ENCODE measurements around the gene AGBL4. TPM values are rescaled to one million over a fixed set of nuclear protein-coding genes. Genes with fewer than 3 reads are reported as not detected.

The AGBL4 gene
- polyA plus RNA-seq, 1 experiment, result not detected

- ChIA-PET POLR2A (no interaction called here), CTCF (no interaction called here)
- TF ChIP-seq, protein P1, sequence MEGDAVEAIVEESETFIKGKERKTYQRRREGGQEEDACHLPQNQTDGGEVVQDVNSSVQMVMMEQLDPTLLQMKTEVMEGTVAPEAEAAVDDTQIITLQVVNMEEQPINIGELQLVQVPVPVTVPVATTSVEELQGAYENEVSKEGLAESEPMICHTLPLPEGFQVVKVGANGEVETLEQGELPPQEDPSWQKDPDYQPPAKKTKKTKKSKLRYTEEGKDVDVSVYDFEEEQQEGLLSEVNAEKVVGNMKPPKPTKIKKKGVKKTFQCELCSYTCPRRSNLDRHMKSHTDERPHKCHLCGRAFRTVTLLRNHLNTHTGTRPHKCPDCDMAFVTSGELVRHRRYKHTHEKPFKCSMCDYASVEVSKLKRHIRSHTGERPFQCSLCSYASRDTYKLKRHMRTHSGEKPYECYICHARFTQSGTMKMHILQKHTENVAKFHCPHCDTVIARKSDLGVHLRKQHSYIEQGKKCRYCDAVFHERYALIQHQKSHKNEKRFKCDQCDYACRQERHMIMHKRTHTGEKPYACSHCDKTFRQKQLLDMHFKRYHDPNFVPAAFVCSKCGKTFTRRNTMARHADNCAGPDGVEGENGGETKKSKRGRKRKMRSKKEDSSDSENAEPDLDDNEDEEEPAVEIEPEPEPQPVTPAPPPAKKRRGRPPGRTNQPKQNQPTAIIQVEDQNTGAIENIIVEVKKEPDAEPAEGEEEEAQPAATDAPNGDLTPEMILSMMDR (IDR thresholded peaks at IDR 0.05; ENCODE audit: low read depth, low read length), result no peak
- Histone ChIP-seq H3K27ac (ENCODE audit: low read depth, low read length) (no peak overlapping the region), H3K27me3 (ENCODE audit: control insufficient read depth, insufficient read depth, low read length) (no peaks in the 10 kb centered on the region), H3K9me3 (ENCODE audit: control insufficient read depth, insufficient read depth, low read length) (no peaks in the 10 kb centered on the region), H3K4me3 (ENCODE audit: low read depth, low read length) (no peak overlapping the region)
- DNase-seq (ENCODE audit: low read depth, low spot score), result no peak
These were observed 1273.6 kb downstream of the AGBL4 start for GRCh38 chr1:48750109-48750508.

DNA sequence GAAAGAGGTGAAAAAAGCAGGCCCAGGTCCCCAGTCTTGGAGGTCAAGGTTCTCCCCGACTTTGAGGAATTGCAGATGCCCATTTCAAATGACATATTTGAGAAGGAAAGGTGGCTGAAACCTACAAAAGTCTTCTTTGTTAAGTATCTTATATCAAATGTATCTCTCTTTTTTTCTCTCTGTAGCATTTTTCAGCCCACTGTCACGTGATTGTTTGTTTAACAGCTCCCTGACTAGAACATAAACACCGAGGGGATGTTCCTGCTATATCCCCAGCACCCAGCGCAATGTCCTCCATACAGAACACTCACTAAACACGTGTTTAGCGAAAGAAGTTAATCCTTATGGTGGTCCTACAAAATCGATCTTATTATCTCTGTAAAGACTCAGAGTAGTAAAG, 1274.7 kb downstream of the AGBL4 start:
- POLR2A ChIA-PET, result no interaction called here
- Histone ChIP-seq H3K4me3 (ENCODE audit: low read depth, low read length) (no peak overlapping the region), H3K9me3 (ENCODE audit: control insufficient read depth, insufficient read depth, low read length) (no peaks in the 10 kb centered on the region), H3K27me3 (ENCODE audit: control insufficient read depth, insufficient read depth, low read length) (no peaks in the 10 kb centered on the region), H3K27ac (ENCODE audit: low read depth, low read length) (no peak overlapping the region)
- no peak for DNase-seq (ENCODE audit: low read depth, low spot score)
- TF ChIP-seq, protein P1 (IDR thresholded peaks at IDR 0.05; ENCODE audit: low read depth, low read length), result no peak
- CTCF ChIA-PET, result interaction anchor here (0.5 kb wide), 1 partner anchor 62 kb away, joined by 4 read pairs; no protein-coding TSS in a partner anchor

DNA sequence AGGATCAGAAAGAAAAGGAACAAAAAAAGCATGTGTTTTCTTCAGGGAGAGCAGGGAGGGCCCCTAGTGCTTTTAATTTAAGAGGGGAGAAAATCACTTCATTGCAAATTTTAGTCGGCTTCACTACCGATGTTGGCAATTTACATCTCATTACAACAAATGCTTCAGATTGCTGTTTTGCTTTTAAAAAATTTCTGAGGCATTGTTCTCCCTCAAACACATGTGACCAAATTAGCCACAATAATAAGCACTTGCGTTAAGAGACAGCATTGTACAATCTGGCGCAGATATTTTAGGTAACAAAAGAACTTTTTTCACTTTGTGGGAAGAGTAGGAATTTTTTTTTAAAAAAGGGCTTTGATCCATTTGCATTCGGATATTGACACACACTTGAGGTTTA, 1276.8 kb downstream of the AGBL4 start:
- ChIA-PET CTCF (interaction anchor here (1.0 kb wide), 1 partner anchor 69 kb away, joined by 3 read pairs; no protein-coding TSS in a partner anchor), POLR2A (no interaction called here)

DNA sequence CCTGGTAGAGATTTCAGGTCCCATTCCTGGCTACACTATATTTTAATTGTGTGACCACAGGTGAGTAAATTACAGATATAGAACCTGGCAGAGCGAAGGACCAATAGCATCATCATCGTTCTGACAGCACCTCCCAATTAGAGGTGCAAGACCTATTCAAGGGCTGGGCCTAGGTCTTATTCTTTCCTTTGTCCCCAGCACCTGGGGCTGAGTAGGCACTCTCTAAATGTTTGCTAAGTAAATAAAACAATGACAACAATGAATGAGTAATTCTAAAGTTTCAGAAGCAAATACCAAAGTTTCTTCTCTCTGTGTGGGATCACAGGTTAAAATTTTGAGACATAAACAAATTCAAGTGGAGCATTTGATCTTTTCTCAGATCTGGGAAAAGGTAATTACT, 1279.7 kb downstream of the AGBL4 start:
- Histone ChIP-seq H3K4me3 (ENCODE audit: low read depth, low read length) (no peak overlapping the region), H3K27ac (ENCODE audit: low read depth, low read length) (no peak overlapping the region), H3K27me3 (ENCODE audit: control insufficient read depth, insufficient read depth, low read length) (no peaks in the 10 kb centered on the region), H3K9me3 (ENCODE audit: control insufficient read depth, insufficient read depth, low read length) (no peaks in the 10 kb centered on the region)
- ChIA-PET POLR2A (no interaction called here), CTCF (interaction anchor here (1.4 kb wide), 1 partner anchor 67 kb away, joined by 4 read pairs; no protein-coding TSS in a partner anchor)
- TF ChIP-seq, protein P1 (IDR thresholded peaks at IDR 0.05; ENCODE audit: low read depth, low read length), result no peak
- no peak for DNase-seq (ENCODE audit: low read depth, low spot score)

More for the DNA sequence above, 1276.8 kb downstream of the AGBL4 start:
- no peak overlapping the region for H3K4me3 ChIP-seq (ENCODE audit: low read depth, low read length)
- no peaks in the 10 kb centered on the region for H3K27me3 ChIP-seq (ENCODE audit: control insufficient read depth, insufficient read depth, low read length)
- no peak overlapping the region for H3K27ac ChIP-seq (ENCODE audit: low read depth, low read length)
- TF ChIP-seq, protein P1 (IDR thresholded peaks at IDR 0.05; ENCODE audit: low read depth, low read length), result no peak
- no peak for DNase-seq (ENCODE audit: low read depth, low spot score)
- H3K9me3 ChIP-seq (ENCODE audit: control insufficient read depth, insufficient read depth, low read length), result no peaks in the 10 kb centered on the region

GRCh38 chr1:48743480-48743879, 1280.3 kb downstream of the AGBL4 start:
- DNase-seq (ENCODE audit: low read depth, low spot score), result no peak
- no peak overlapping the region for H3K4me3 ChIP-seq (ENCODE audit: low read depth, low read length)
- ChIA-PET POLR2A (no interaction called here), CTCF (interaction anchor here (1.4 kb wide), 1 partner anchor 66 kb away, joined by 4 read pairs; no protein-coding TSS in a partner anchor)
- TF ChIP-seq, protein P1 (IDR thresholded peaks at IDR 0.05; ENCODE audit: low read depth, low read length), result no peak
- H3K27me3 ChIP-seq (ENCODE audit: control insufficient read depth, insufficient read depth, low read length), result no peaks in the 10 kb centered on the region
- H3K27ac ChIP-seq (ENCODE audit: low read depth, low read length), result no peak overlapping the region
- no peaks in the 10 kb centered on the region for H3K9me3 ChIP-seq (ENCODE audit: control insufficient read depth, insufficient read depth, low read length)

All from AG04450 (cell line).